ENCODE measurements around the gene SENP3. TPM values are rescaled to one million over a fixed set of nuclear protein-coding genes. Genes with fewer than 3 reads are reported as not detected.

The SENP3 gene
- total and polyA plus RNA-seq, 2 of the 4 experiments (the other 2 are of a cell fraction), result 82.4 to 120 TPM

DNA sequence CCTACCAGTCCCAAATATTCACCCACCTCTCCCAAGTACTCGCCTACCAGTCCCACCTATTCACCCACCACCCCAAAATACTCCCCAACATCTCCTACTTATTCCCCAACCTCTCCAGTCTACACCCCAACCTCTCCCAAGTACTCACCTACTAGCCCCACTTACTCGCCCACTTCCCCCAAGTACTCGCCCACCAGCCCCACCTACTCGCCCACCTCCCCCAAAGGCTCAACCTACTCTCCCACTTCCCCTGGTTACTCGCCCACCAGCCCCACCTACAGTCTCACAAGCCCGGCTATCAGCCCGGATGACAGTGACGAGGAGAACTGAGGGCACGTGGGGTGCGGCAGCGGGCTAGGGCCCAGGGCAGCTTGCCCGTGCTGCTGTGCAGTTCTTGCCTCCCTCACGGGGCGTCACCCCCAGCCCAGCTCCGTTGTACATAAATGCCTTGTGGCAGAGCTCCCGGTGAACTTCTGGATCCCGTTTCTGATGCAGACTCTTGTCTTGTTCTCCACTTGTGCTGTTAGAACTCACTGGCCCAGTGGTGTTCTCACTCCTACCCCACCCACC, 47.8 kb upstream of the SENP3 start:
- Histone ChIP-seq H3K18ac (ENCODE audit: low read depth, low read length) (no peak overlapping the region), H3K79me1 (ENCODE audit: low read depth in 1 of 2, low read length in 2 of 2) (0 out of 4 replicates have a peak, but pooled peaks cover 0 to 5% of the 10 kb centered on the region in 2 experiments), H3K9ac (ENCODE audit: low read depth, low read length) (no peak overlapping the region), H4K8ac (ENCODE audit: low read depth in 2 of 2, low read length in 2 of 2) (no peak overlapping the region), H3K36me3 (ENCODE audit: control insufficient read depth, insufficient read depth, low read length) (peaks cover 57% of the 10 kb centered on the region), H2BK120ac (ENCODE audit: low read depth, low read length) (no peak overlapping the region), H3K4ac (ENCODE audit: low read depth, low read length) (no peak overlapping the region), H4K91ac (ENCODE audit: insufficient read depth, low read depth, low read length) (no peak overlapping the region), H4K20me1 (ENCODE audit: insufficient read depth, low read length) (peaks cover 3% of the 10 kb centered on the region; the same call in 1 of the 2 replicates), H2BK5ac (ENCODE audit: low read depth, low read length, poor library complexity, severe bottlenecking) (no peak overlapping the region), H3K4me1 (ENCODE audit: control insufficient read depth, insufficient read depth, low read length) (0 out of 2 replicates have a peak, but pooled peaks cover 1% of the 10 kb centered on the region), H2BK15ac (ENCODE audit: low read depth, low read length) (no peak overlapping the region), H3K9me3 (ENCODE audit: control insufficient read depth, insufficient read depth, low read length) (no peaks in the 10 kb centered on the region), H2AFZ (replicated peaks; ENCODE audit: low read length, poor library complexity) (no peak overlapping the region), H3K4me3 (ENCODE audit: insufficient read depth, low read depth, low read length) (no peak overlapping the region), H3K14ac (replicated peaks; ENCODE audit: low read depth, low read length) (no peak overlapping the region), H2AK5ac (ENCODE audit: low read depth, low read length) (no peak overlapping the region), H4K5ac (ENCODE audit: low read depth, low read length) (no peak overlapping the region), H3K23ac (ENCODE audit: low read depth, low read length) (no peak overlapping the region), H3K27me3 (ENCODE audit: control insufficient read depth, insufficient read depth, low read length) (no peaks in the 10 kb centered on the region), H3K9me1 (ENCODE audit: insufficient read depth, low read length) (no peaks in the 10 kb centered on the region), H2BK20ac (ENCODE audit: low read depth, low read length) (no peak overlapping the region), H3K56ac (ENCODE audit: extremely low read depth, insufficient read depth, low read length) (no peak overlapping the region), H2AK9ac (replicated peaks; ENCODE audit: low read depth, low read length, poor library complexity) (no peak overlapping the region), H3K4me2 (ENCODE audit: low read depth, low read length) (no peak overlapping the region), H3K27ac (ENCODE audit: insufficient read depth, low read length) (no peak overlapping the region)
- ChIA-PET POLR2A (ENCODE audit: unreplicated experiment) (no interaction called here), CTCF (interaction anchor here (0.5 to 3.7 kb wide), 6 partner anchors 9 to 70 kb away, joined by 3 to 24 read pairs (median 3); partner anchors contain the start of genes MPDU1 and SENP3)
- ATAC-seq (ENCODE audit: low read depth) (no peak), DNase-seq (no peak)
- TF ChIP-seq MAFK (IDR thresholded peaks at IDR 0.05; ENCODE audit: low read depth, low read length) (no peak), RFX5 (IDR thresholded peaks at IDR 0.05; ENCODE audit: low read depth, low read length) (no peak), MXI1 (IDR thresholded peaks at IDR 0.05; ENCODE audit: borderline replicate concordance, low read depth, low read length) (no peak), CHD1 (IDR thresholded peaks at IDR 0.05; ENCODE audit: low read depth, low read length) (no peak), RAD21 (IDR thresholded peaks at IDR 0.05; ENCODE audit: low read length) (no peak), POLR2A (IDR thresholded peaks at IDR 0.05; ENCODE audit: low read depth, low read length) (no peak), CEBPB (IDR thresholded peaks at IDR 0.05; ENCODE audit: low read depth, low read length) (no peak), SMC3 (IDR thresholded peaks at IDR 0.05; ENCODE audit: low read depth, low read length) (no peak), BHLHE40 (IDR thresholded peaks at IDR 0.05; ENCODE audit: low read depth, low read length) (no peak), RCOR1 (IDR thresholded peaks at IDR 0.05; ENCODE audit: insufficient replicate concordance, low read length) (no peak), FOS (IDR thresholded peaks at IDR 0.05; ENCODE audit: low read depth, low read length) (no peak), MAZ (IDR thresholded peaks at IDR 0.05; ENCODE audit: borderline replicate concordance, low read depth, low read length) (no peak), NFE2L2 (IDR thresholded peaks at IDR 0.05; ENCODE audit: low read depth, low read length) (no peak)
- TF ChIP-seq, protein P1, sequence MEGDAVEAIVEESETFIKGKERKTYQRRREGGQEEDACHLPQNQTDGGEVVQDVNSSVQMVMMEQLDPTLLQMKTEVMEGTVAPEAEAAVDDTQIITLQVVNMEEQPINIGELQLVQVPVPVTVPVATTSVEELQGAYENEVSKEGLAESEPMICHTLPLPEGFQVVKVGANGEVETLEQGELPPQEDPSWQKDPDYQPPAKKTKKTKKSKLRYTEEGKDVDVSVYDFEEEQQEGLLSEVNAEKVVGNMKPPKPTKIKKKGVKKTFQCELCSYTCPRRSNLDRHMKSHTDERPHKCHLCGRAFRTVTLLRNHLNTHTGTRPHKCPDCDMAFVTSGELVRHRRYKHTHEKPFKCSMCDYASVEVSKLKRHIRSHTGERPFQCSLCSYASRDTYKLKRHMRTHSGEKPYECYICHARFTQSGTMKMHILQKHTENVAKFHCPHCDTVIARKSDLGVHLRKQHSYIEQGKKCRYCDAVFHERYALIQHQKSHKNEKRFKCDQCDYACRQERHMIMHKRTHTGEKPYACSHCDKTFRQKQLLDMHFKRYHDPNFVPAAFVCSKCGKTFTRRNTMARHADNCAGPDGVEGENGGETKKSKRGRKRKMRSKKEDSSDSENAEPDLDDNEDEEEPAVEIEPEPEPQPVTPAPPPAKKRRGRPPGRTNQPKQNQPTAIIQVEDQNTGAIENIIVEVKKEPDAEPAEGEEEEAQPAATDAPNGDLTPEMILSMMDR (conservative IDR thresholded peaks at IDR 0.05; ENCODE audit: low read depth, low read length), result no peak
- TF ChIP-seq, protein P2, sequence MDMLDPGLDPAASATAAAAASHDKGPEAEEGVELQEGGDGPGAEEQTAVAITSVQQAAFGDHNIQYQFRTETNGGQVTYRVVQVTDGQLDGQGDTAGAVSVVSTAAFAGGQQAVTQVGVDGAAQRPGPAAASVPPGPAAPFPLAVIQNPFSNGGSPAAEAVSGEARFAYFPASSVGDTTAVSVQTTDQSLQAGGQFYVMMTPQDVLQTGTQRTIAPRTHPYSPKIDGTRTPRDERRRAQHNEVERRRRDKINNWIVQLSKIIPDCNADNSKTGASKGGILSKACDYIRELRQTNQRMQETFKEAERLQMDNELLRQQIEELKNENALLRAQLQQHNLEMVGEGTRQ (IDR thresholded peaks at IDR 0.05; ENCODE audit: low read depth, low read length), result no peak
- TSS peak; percentile 86 for BruUV-seq (replicated peaks)
- dilution Hi-C loops (cut with HindIII; ENCODE audit: low sequenced_read_pairs, unreplicated experiment), result no loop called here
- intact Hi-C loops (cut with micrococcal nuclease), result loop anchor here (1.0 kb wide), 2 partner anchors 47 to 75 kb away; partner anchors contain the start of gene SENP3
- whole genome bisulfite sequencing, 2 experiments (ENCODE audit: extremely low coverage in 2 of 2, insufficient read length in 1 of 2), result 71 to 100% methylated on average over 1 to 10 of the region's 17 CpGs
- in situ Hi-C loops (cut with MboI; ENCODE audit: low sequenced_read_pairs), result loop anchor here (5.0 kb wide), 1 partner anchor 38 kb away; no protein-coding TSS in a partner anchor

Measured in IMR-90 (cell line).